Measurements from ENCODE around the gene HOXA7. TPM values are rescaled to one million over a fixed set of nuclear protein-coding genes. Genes with fewer than 3 reads are reported as not detected.

Gene HOXA7
- total and polyA plus RNA-seq, 10 of the 15 experiments (the other 5 are each of a cell fraction or from before 2014, with no cell fraction given) = not detected

- Histone ChIP-seq H3K36me3 (ENCODE audit: control insufficient read depth in 2 of 2, insufficient read depth in 2 of 2, low read length in 1 of 2) (no peaks in the 10 kb centered on the region), H2AFZ (ENCODE audit: control insufficient read depth, low read depth, low read length) (no peak overlapping the region), H3K9me3 (replicated peaks; ENCODE audit: control insufficient read depth, insufficient read depth, low read length) (no peaks in the 10 kb centered on the region), H3K9ac (ENCODE audit: control insufficient read depth, insufficient read depth, low read length) (no peak overlapping the region), H3K4me3 (no peak overlapping the region), H3K79me2 (ENCODE audit: control insufficient read depth, insufficient read depth, low read length) (no peaks in the 10 kb centered on the region), H3K4me1 (ENCODE audit: control insufficient read depth, insufficient read depth, low read length) (no peaks in the 10 kb centered on the region), H3K27ac (ENCODE audit: control insufficient read depth, insufficient read depth) (no peak overlapping the region), H4K20me1 (ENCODE audit: control insufficient read depth, insufficient read depth) (no peaks in the 10 kb centered on the region), H3K4me2 (ENCODE audit: control insufficient read depth, insufficient read depth) (no peak overlapping the region), H3K27me3 (replicated peaks in 1 of 2; ENCODE audit: control insufficient read depth in 2 of 2, insufficient read depth in 2 of 2, low read length in 1 of 2) (peaks cover 23 to 43% of the 10 kb centered on the region in 2 experiments)
- DNase-seq (ENCODE audit: low read depth, low spot score) (no peak), ATAC-seq (no peak), FAIRE-seq (no peak)
- POLR2A ChIA-PET = no interaction called here
- TF ChIP-seq REST (IDR thresholded peaks at IDR 0.05; ENCODE audit: low read depth, low read length) = no peak
- intact Hi-C loops (cut with micrococcal nuclease; ENCODE audit: unreplicated experiment) = no loop called here
- BruUV-seq (replicated peaks) = no TSS peak
- RAD21 ChIA-PET (ENCODE audit: unreplicated experiment) = interaction anchor here (0.5 kb wide), 1 partner anchor 1061 kb away, joined by 3 read pairs; no protein-coding TSS in a partner anchor
- SMC1A ChIA-PET (ENCODE audit: uncharacterized antibody, unreplicated experiment) = no interaction called here
- in situ Hi-C loops (cut with MboI) = no loop called here
- CTCF ChIA-PET = interaction anchor here (1.8 kb wide), 1 partner anchor 10 kb away, joined by 8 read pairs; no protein-coding TSS in a partner anchor
- WGBS (ENCODE audit: insufficient coverage, insufficient replicate concordance, low lambda C conversion rate, missing lambda C conversion rate) = 19% methylated on average over 47 of the region's 52 CpGs
These were observed 49.1 kb upstream of the HOXA7 start for GRCh38 chr7:27205325-27206280.
